Left lung (tissue), 14 donors: ENCODE data around the gene USP19. TPM values are rescaled to one million over a fixed set of nuclear protein-coding genes. Genes with fewer than 3 reads are reported as not detected.
A peak's percentile ranks its signal among the peaks of the same experiment; 100 is the strongest.

Experiments
- ATAC-seq: fragments of 200-7000 bp; cut with Tn5 transposase; one replicate; pipeline ENCODE4 v1.9.1; 2020; ENCODE audit warnings: moderate library complexity
- DNase-seq, 4 donors: peaks; one replicate each; pipeline ENCODE4 v3.0.0-alpha.2; 2013 to 2020
- H3K27ac ChIP-seq, 2 donors: fragments of 200-600 bp; sonication (generic) in 1 of 2; one replicate each; pipeline versions ENCODE4 v1.5.0 to v1.8.0; 2020 to 2021
- H3K27me3 ChIP-seq, 2 donors: fragments of 200-600 bp; sonication (generic) in 1 of 2; one replicate each; pipeline versions ENCODE4 v1.5.0 to v1.8.0; 2020 to 2021
- H3K36me3 ChIP-seq, 2 donors: fragments of 200-600 bp; sonication (generic) in 1 of 2; one replicate each; pipeline versions ENCODE4 v1.5.0 to v1.8.0; 2020 to 2021
- H3K4me1 ChIP-seq, 2 donors: fragments of 200-600 bp; one replicate each; pipeline ENCODE4 v1.8.0; 2021
- H3K4me3 ChIP-seq, 2 donors: fragments of 200-600 bp; sonication (generic) in 1 of 2; one replicate each; pipeline versions ENCODE4 v1.5.0 to v1.8.0; 2020 to 2021; ENCODE audit warnings: mild to moderate bottlenecking in 1 of 2
- H3K9me3 ChIP-seq, 2 donors: fragments of 200-600 bp; sonication (generic) in 1 of 2; one replicate each; pipeline versions ENCODE4 v1.5.0 to v1.8.0; 2020 to 2021
- CTCF ChIP-seq, 2 donors: fragments of 200-600 bp; sonication (generic) in 1 of 2; IDR thresholded peaks; one replicate each; pipeline versions ENCODE4 v1.5.0 to v1.8.0; 2021; ENCODE audit warnings: antibody characterized with exemption in 2 of 2
- intact Hi-C, 2 donors: fragments of 100-400 bp; cut with DNase I; formaldehyde crosslinking; loops; one replicate each; pipeline versions ENCODE4 v1.11.2 to v1.14.2; 2022
- long read RNA-seq, 12 donors: library from polyadenylated mRNA in 2 of 12; unstranded in 2 of 12; transcript quantifications; one replicate each; pipeline ENCODE4 v2.0.0 and lab custom pipeline, GENCODE V29; 2019 to 2026
- polyA plus RNA-seq, 6 donors: library from polyadenylated mRNA; unstranded; fragments of 120-200 nt; gene quantifications; one replicate each; pipeline ENCODE4 v1.2.1, GENCODE V29; 2013; ENCODE audit not compliant: insufficient read length in 6 of 6
- total RNA-seq, 2 donors: library from RNA; stranded (reverse); fragmentation: NEBNext Ultra II Directional; extraction: Animal tissue kit (Norgen Biotek cat#: 25700); gene quantifications; one replicate each; pipeline ENCODE4 v1.2.1, GENCODE V29; 2021
- donor health status: DM: no; HTN: yes; CAD: no.
- donor health status: DM: no; HTN: no; CAD: no.

USP19 gene
- total RNA-seq (10 to 100 TPM; 50.9 to 54.7 TPM), polyA plus RNA-seq (10 to 100 TPM; 42.8 to 55.0 (median 47.9) TPM)
- long read RNA-seq, donor 1, partial matches to known transcripts, result 0 of 2 reads
- long read RNA-seq, donor 1, other reads (novel, unspliced or antisense), result 0 of 2 reads
- long read RNA-seq, donor 2, full-length matches to known transcripts, result 1 of 1 reads
- long read RNA-seq, donor 2, partial matches to known transcripts, result 0 of 1 reads
- long read RNA-seq, donor 2, other reads (novel, unspliced or antisense), result 0 of 1 reads
- long read RNA-seq, donor 3, result 0 reads
- long read RNA-seq, donor 4, partial matches to known transcripts, result 1 of 2 reads
- long read RNA-seq, donor 4, other reads (novel, unspliced or antisense), result 1 of 2 reads
- long read RNA-seq, donor 5, full-length matches to known transcripts, result 1 of 1 reads
- long read RNA-seq, donor 5, partial matches to known transcripts, result 0 of 1 reads
- long read RNA-seq, donor 5, other reads (novel, unspliced or antisense), result 0 of 1 reads
- long read RNA-seq, donor 6, full-length matches to known transcripts, result 1 of 1 reads
- long read RNA-seq, donor 6, partial matches to known transcripts, result 0 of 1 reads
- long read RNA-seq, donor 6, other reads (novel, unspliced or antisense), result 0 of 1 reads
- long read RNA-seq, donor 7, result 0 reads
- long read RNA-seq, donor 8, result 0 reads
- long read RNA-seq, donor 9, result 0 reads
- long read RNA-seq, donor 10, partial matches to known transcripts, result 0 of 2 reads
- long read RNA-seq, donor 10, other reads (novel, unspliced or antisense), result 2 of 2 reads
- long read RNA-seq, donor 11, full-length matches to known transcripts, result 3 of 8 reads
- long read RNA-seq, donor 11, partial matches to known transcripts, result 5 of 8 reads
- long read RNA-seq, donor 11, other reads (novel, unspliced or antisense), result 0 of 8 reads
- long read RNA-seq, donor 12, result 0 reads

GRCh38 chr3:49120438-49121131 lies at the start of gene USP19:
Gene USP19 (minus strand): TSS chr3:49120823. CDS start chr3:49119145, 1,678 bp downstream.
- Histone ChIP-seq H3K9me3 (no peaks in the 10 kb centered on the region), H3K4me1 (peaks cover 12 to 18% of the 10 kb centered on the region in 2 donors), H3K27me3 (no peaks in the 10 kb centered on the region), H3K27ac (peak within 1 kb of the TSS; percentile 90 to 92), H3K36me3 (peaks cover 4 to 83% of the 10 kb centered on the region in 2 donors), H3K4me3 (peak within 1 kb of the TSS; percentile 63 to 80)
- no peak for TF ChIP-seq CTCF (IDR thresholded peaks at IDR 0.05)
- peak; percentile 92 to 99 (median 96) for DNase-seq
- intact Hi-C loops, result no loop called here
- peak; percentile 93 for ATAC-seq

GRCh38 chr3:49166752-49167556 lies 46.3 kb upstream of the USP19 start:
- Histone ChIP-seq H3K36me3 (peaks cover 0 to 23% of the 10 kb centered on the region in 2 donors), H3K27me3 (no peaks in the 10 kb centered on the region), H3K9me3 (no peaks in the 10 kb centered on the region), H3K27ac (peak overlapping the region in 1 of 2 donors; percentile 88), H3K4me1 (peaks cover 10 to 47% of the 10 kb centered on the region in 2 donors), H3K4me3 (peak overlapping the region in 1 of 2 donors; percentile 89)
- TF ChIP-seq CTCF (IDR thresholded peaks at IDR 0.05), result no peak
- ATAC-seq (no peak), DNase-seq (no peak)
- intact Hi-C loops, result no loop called here

- no peak for TF ChIP-seq CTCF (IDR thresholded peaks at IDR 0.05)
- intact Hi-C loops, result no loop called here
- no peaks in the 10 kb centered on the region for H3K27me3 ChIP-seq
- ATAC-seq (peak; percentile 72), DNase-seq (peak; percentile 69 to 91 (median 80))
- peaks cover 0 to 30% of the 10 kb centered on the region in 2 donors for H3K36me3 ChIP-seq
- peak within 1 kb of the TSS; percentile 79 to 88 for H3K27ac ChIP-seq
- H3K4me1 ChIP-seq, result peaks cover 10 to 43% of the 10 kb centered on the region in 2 donors
- no peaks in the 10 kb centered on the region for H3K9me3 ChIP-seq
- H3K4me3 ChIP-seq, result peak within 1 kb of the TSS; percentile 89
Observed at GRCh38 chr3:49165771-49166751, 45.4 kb upstream of the USP19 start, which contains the start of gene CCDC71. Gene CCDC71 (minus strand): TSS chr3:49166331. CDS start chr3:49164208, 2,123 bp downstream.
